Measurements from ENCODE around the gene ENTPD3. TPM values are rescaled to one million over a fixed set of nuclear protein-coding genes. Genes with fewer than 3 reads are reported as not detected.

The ENTPD3 gene
- total and polyA plus RNA-seq, 2 of the 13 experiments (the other 11 are each of a cell fraction or from before 2014, with no cell fraction given): 0.07 TPM; not detected in 1

DNA sequence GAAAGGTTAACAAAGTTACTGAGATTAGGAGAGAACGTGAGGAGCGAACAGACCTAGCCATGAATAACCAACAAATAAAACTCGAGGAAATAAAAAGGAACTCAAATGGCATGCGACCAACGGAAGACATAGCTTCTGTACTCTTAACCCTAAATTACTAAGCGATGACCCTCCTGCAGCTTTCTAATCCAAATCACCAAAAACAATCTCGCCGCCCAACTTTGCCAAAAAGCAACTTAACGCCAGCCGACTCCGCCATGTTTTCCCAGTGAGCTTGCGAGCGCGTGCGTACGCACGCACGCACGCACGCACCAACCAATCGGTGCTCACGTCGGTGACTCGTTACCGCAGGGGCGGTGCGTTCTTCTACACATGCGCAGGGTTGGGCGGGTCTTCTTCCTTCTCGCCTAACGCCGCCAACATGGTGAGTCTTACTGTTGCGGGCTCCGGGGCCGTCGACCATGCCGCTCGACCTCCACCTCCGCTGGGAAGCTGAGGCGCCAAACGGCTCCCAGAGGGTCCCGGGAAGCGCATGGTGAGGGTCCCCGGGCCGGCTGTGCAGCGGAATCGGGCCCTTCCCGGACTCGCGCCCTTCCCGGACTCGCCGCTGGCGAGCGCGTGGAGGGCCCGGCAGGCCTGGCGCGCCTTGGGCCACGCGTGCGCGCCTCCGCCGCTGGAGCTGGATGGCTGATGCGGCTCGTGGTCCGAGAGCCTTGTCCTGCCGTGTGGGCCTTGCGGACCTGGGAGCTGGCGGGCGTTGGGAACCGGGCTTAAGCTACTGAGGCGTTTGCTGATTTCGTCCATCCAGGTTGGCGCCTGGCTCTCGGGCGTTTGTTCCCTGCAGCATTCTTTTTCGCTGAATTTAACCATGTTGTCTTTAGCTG is 70.2 kb downstream of the ENTPD3 start, which contains the start of gene RPL14 (continued):
- TF ChIP-seq, protein P1, sequence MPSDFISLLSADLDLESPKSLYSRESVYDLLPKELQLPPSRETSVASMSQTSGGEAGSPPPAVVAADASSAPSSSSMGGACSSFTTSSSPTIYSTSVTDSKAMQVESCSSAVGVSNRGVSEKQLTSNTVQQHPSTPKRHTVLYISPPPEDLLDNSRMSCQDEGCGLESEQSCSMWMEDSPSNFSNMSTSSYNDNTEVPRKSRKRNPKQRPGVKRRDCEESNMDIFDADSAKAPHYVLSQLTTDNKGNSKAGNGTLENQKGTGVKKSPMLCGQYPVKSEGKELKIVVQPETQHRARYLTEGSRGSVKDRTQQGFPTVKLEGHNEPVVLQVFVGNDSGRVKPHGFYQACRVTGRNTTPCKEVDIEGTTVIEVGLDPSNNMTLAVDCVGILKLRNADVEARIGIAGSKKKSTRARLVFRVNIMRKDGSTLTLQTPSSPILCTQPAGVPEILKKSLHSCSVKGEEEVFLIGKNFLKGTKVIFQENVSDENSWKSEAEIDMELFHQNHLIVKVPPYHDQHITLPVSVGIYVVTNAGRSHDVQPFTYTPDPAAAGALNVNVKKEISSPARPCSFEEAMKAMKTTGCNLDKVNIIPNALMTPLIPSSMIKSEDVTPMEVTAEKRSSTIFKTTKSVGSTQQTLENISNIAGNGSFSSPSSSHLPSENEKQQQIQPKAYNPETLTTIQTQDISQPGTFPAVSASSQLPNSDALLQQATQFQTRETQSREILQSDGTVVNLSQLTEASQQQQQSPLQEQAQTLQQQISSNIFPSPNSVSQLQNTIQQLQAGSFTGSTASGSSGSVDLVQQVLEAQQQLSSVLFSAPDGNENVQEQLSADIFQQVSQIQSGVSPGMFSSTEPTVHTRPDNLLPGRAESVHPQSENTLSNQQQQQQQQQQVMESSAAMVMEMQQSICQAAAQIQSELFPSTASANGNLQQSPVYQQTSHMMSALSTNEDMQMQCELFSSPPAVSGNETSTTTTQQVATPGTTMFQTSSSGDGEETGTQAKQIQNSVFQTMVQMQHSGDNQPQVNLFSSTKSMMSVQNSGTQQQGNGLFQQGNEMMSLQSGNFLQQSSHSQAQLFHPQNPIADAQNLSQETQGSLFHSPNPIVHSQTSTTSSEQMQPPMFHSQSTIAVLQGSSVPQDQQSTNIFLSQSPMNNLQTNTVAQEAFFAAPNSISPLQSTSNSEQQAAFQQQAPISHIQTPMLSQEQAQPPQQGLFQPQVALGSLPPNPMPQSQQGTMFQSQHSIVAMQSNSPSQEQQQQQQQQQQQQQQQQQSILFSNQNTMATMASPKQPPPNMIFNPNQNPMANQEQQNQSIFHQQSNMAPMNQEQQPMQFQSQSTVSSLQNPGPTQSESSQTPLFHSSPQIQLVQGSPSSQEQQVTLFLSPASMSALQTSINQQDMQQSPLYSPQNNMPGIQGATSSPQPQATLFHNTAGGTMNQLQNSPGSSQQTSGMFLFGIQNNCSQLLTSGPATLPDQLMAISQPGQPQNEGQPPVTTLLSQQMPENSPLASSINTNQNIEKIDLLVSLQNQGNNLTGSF (CRISPR knock-in tag; IDR thresholded peaks at IDR 0.05): 0 out of 2 replicates have a peak, but pooled peaks have one; percentile 42
- TF ChIP-seq, protein P2, sequence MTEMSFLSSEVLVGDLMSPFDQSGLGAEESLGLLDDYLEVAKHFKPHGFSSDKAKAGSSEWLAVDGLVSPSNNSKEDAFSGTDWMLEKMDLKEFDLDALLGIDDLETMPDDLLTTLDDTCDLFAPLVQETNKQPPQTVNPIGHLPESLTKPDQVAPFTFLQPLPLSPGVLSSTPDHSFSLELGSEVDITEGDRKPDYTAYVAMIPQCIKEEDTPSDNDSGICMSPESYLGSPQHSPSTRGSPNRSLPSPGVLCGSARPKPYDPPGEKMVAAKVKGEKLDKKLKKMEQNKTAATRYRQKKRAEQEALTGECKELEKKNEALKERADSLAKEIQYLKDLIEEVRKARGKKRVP (CRISPR knock-in tag; IDR thresholded peaks at IDR 0.05): peak in 1 of 2 experiments; percentile 60; a peak in 1 of 4 replicates
- 0 out of 2 replicates have a peak, but pooled peaks have one; percentile 69 for TF ChIP-seq FIP1L1 (IDR thresholded peaks at IDR 0.05; ENCODE audit: borderline replicate concordance, insufficient read depth, low read depth, low read length)
- TF ChIP-seq ZNF577 (CRISPR knock-in tag; IDR thresholded peaks at IDR 0.05; ENCODE audit: borderline replicate concordance, low read depth): no peak
- TF ChIP-seq NFIB (CRISPR knock-in tag; IDR thresholded peaks at IDR 0.05; ENCODE audit: borderline replicate concordance): no peak
- peak; percentile 30 for TF ChIP-seq RBM22 (optimal IDR thresholded peaks at IDR 0.05; ENCODE audit: low read length)
- TF ChIP-seq ZNF326 (CRISPR knock-in tag; IDR thresholded peaks at IDR 0.05; ENCODE audit: borderline replicate concordance): no peak
- peak; percentile 57; the same call in 1 of the 2 replicates for TF ChIP-seq ISL2 (CRISPR knock-in tag; IDR thresholded peaks at IDR 0.05)
- no peak for TF ChIP-seq ZNF432 (CRISPR knock-in tag; IDR thresholded peaks at IDR 0.05; ENCODE audit: borderline replicate concordance)
- TF ChIP-seq, protein P3, sequence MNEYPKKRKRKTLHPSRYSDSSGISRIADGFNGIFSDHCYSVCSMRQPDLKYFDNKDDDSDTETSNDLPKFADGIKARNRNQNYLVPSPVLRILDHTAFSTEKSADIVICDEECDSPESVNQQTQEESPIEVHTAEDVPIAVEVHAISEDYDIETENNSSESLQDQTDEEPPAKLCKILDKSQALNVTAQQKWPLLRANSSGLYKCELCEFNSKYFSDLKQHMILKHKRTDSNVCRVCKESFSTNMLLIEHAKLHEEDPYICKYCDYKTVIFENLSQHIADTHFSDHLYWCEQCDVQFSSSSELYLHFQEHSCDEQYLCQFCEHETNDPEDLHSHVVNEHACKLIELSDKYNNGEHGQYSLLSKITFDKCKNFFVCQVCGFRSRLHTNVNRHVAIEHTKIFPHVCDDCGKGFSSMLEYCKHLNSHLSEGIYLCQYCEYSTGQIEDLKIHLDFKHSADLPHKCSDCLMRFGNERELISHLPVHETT (CRISPR knock-in tag; conservative IDR thresholded peaks at IDR 0.05): peak; percentile 49
- TF ChIP-seq ZNF569 (CRISPR knock-in tag; IDR thresholded peaks at IDR 0.05; ENCODE audit: borderline replicate concordance): no peak
- TF ChIP-seq TFE3 (CRISPR knock-in tag; IDR thresholded peaks at IDR 0.05): peak; percentile 72
- TF ChIP-seq MATR3 (CRISPR knock-in tag; IDR thresholded peaks at IDR 0.05): 0 out of 2 replicates have a peak, but pooled peaks have one; percentile 42
- TF ChIP-seq ZNF180 (CRISPR knock-in tag; IDR thresholded peaks at IDR 0.05; ENCODE audit: borderline replicate concordance, low read depth): 0 out of 2 replicates have a peak, but pooled peaks have one; percentile 21
- TF ChIP-seq FOXJ3 (CRISPR knock-in tag; IDR thresholded peaks at IDR 0.05; ENCODE audit: borderline replicate concordance): peak; percentile 36; the same call in 1 of the 2 replicates
- 0 out of 2 replicates have a peak, but pooled peaks have one; percentile 64 for TF ChIP-seq ZNF615 (CRISPR knock-in tag; IDR thresholded peaks at IDR 0.05; ENCODE audit: borderline replicate concordance)
- TF ChIP-seq ZNF598 (CRISPR knock-in tag; IDR thresholded peaks at IDR 0.05; ENCODE audit: borderline replicate concordance): peak; percentile 76; the same call in 1 of the 2 replicates
